Astrocyte (in vitro differentiated cells and primary cell): ENCODE data around the gene BCL11B. TPM values are rescaled to one million over a fixed set of nuclear protein-coding genes. Genes with fewer than 3 reads are reported as not detected.
A peak's percentile ranks its signal among the peaks of the same experiment; 100 is the strongest.

Source experiments
- DNase-seq: peaks from one replicate; pipeline ENCODE4 v3.0.0-alpha.2; 2010; ENCODE audit warnings: low read depth
- FAIRE-seq: peaks from 2 replicates; lab custom pipeline; 2011; peaks lifted over from hg19 to GRCh38; lab: Jason Lieb, UNC
- H2AFZ ChIP-seq: 2 replicates; pipeline ENCODE4 v1.6.0; 2012; ENCODE audit warnings: low read depth, low read length, inconsistent platforms
- H3K27ac ChIP-seq: 2 replicates; pipeline ENCODE4 v1.5.1; 2011; ENCODE audit warnings: low read depth, low read length, inconsistent platforms
- H3K27me3 ChIP-seq: 2 replicates; pipeline ENCODE4 v1.6.0; 2011; ENCODE audit warnings: low read length, inconsistent platforms; ENCODE audit not compliant: insufficient read depth
- H3K36me3 ChIP-seq: 2 replicates; pipeline ENCODE4 v1.5.1; 2011; ENCODE audit warnings: low read length, inconsistent platforms; ENCODE audit not compliant: insufficient read depth
- H3K4me1 ChIP-seq: 2 replicates; pipeline ENCODE4 v1.5.1; 2011; ENCODE audit warnings: low read length, inconsistent platforms; ENCODE audit not compliant: insufficient read depth
- H3K4me2 ChIP-seq: 2 replicates; pipeline ENCODE4 v1.6.0; 2012; ENCODE audit warnings: low read length, inconsistent platforms
- H3K4me3 ChIP-seq: 2 replicates; pipeline ENCODE4 v1.5.1; 2011; ENCODE audit warnings: low read depth, mild to moderate bottlenecking, low read length, inconsistent platforms; ENCODE audit not compliant: insufficient read depth
- H3K79me2 ChIP-seq: 2 replicates; pipeline ENCODE4 v1.6.0; 2012; ENCODE audit warnings: mild to moderate bottlenecking, low read length, inconsistent platforms; ENCODE audit not compliant: insufficient read depth
- H3K9ac ChIP-seq: 2 replicates; pipeline ENCODE4 v1.6.0; 2012; ENCODE audit warnings: mild to moderate bottlenecking, low read length, inconsistent platforms
- H3K9me3 ChIP-seq: 2 replicates; pipeline ENCODE4 v1.5.1; 2012; ENCODE audit warnings: low read depth, mild to moderate bottlenecking, low read length, inconsistent platforms; ENCODE audit not compliant: insufficient read depth
- H4K20me1 ChIP-seq: 2 replicates; pipeline ENCODE4 v1.6.0; 2012; ENCODE audit warnings: low read length, inconsistent platforms; ENCODE audit not compliant: insufficient read depth
- H3K27ac Mint-ChIP-seq: one replicate; pipeline ENCODE4 v1.8.0; 2021; ENCODE audit warnings: mild to moderate bottlenecking, mixed read lengths; ENCODE audit not compliant: unreplicated experiment
- H3K27me3 Mint-ChIP-seq: one replicate; pipeline ENCODE4 v1.8.0; 2021; ENCODE audit warnings: low read depth, mixed read lengths; ENCODE audit not compliant: unreplicated experiment
- H3K36me3 Mint-ChIP-seq: one replicate; pipeline ENCODE4 v1.8.0; 2021; ENCODE audit warnings: low read depth, mixed read lengths; ENCODE audit not compliant: unreplicated experiment
- H3K4me1 Mint-ChIP-seq: one replicate; pipeline ENCODE4 v1.8.0; 2021; ENCODE audit warnings: low read depth, mixed read lengths; ENCODE audit not compliant: unreplicated experiment
- H3K4me3 Mint-ChIP-seq: one replicate; pipeline ENCODE4 v1.8.0; 2021; ENCODE audit warnings: mild to moderate bottlenecking, moderate library complexity, mixed read lengths; ENCODE audit not compliant: unreplicated experiment
- H3K9me3 Mint-ChIP-seq: one replicate; pipeline ENCODE4 v1.8.0; 2021; ENCODE audit warnings: mild to moderate bottlenecking, mixed read lengths; ENCODE audit not compliant: unreplicated experiment
- CTCF ChIP-seq: IDR thresholded peaks from 2 replicates; pipeline ENCODE4 v1.5.1; 2011; ENCODE audit warnings: low read depth, mild to moderate bottlenecking, inconsistent platforms, low read length, moderate library complexity; ENCODE audit not compliant: insufficient read depth
- EZH2 ChIP-seq: IDR thresholded peaks from 2 replicates; pipeline ENCODE4 v1.6.1; 2012; ENCODE audit warnings: mild to moderate bottlenecking, low read length, inconsistent platforms; ENCODE audit not compliant: insufficient read depth
- total RNA-seq: library from RNA; stranded (reverse); gene quantifications from 2 replicates; pipeline ENCODE4 v1.2.1, GENCODE V29; 2021

BCL11B gene
- total RNA-seq, 1 donor from 2014 or later: 1.1 TPM

DNA sequence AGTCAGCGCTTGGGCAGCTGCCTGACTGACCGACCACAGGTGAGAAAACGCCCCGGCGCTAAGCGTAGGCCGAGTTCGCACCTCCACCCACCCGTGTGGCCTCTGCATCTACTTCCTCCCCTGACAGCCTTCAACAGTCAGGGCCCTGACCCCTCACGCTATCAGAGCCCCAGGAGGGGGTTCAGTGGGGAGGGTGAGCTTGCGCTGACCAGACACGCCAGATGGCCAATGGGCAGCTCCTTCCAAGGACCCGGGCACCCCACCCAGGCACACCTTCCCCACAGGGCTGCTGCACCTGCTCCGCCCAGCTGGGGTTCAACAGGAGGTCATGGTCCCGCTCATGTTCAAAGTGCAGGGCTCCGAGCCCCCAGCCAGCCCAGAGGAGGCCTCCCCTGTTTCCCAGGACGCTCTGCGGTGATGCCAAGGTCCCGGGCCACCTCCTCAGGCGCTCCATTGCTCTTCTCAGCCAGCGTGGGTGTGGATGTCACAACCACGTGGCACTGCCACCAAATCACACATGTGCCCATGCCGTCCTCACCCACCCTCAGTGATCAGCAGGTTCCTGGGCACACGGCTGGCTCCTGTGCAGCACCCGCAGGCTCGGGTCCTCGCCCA is 48.7 kb upstream of the BCL11B start:
- Histone ChIP-seq H3K79me2 (no peaks in the 10 kb centered on the region), H3K36me3 (no peaks in the 10 kb centered on the region), H3K27me3 (no peaks in the 10 kb centered on the region), H3K4me3 (no peak overlapping the region), H3K9me3 (no peaks in the 10 kb centered on the region), H4K20me1 (no peaks in the 10 kb centered on the region), H3K27ac (no peak overlapping the region), H3K9ac (no peak overlapping the region), H2AFZ (no peak overlapping the region), H3K4me1 (no peaks in the 10 kb centered on the region), H3K4me2 (no peak overlapping the region)
- FAIRE-seq (no peak), DNase-seq (no peak)
- Mint-ChIP-seq H3K27ac (no peak overlapping the region), H3K4me3 (no peak overlapping the region), H3K36me3 (peaks cover 2% of the 10 kb centered on the region), H3K4me1 (no peaks in the 10 kb centered on the region), H3K27me3 (peaks cover 27% of the 10 kb centered on the region), H3K9me3 (no peaks in the 10 kb centered on the region)
- TF ChIP-seq CTCF (no peak), EZH2 (no peak)

DNA sequence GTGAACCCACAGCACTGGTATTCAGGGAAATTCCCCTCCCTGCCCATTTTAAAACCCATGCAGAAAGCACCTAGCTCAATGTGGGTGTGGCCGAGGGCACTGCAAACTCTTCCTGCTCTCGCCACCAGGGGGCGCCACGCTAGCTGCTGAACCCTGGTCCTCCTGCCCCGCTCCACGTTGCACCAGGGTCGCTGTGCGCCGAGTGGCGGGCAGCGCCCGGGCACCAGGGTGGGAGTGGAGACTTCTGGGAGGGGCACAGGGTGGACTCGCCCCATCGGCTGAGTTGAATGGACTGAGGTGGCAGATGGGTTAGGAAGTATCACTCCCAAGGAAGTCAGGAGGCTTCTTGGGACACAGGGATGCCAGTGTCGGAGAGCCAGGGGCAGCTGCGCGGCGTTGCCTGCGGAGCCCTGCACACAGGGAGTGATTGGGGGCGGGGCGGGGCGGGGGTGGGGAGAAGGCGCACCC is 48.1 kb upstream of the BCL11B start:
- TF ChIP-seq CTCF (peak; percentile 67), EZH2 (no peak)
- Mint-ChIP-seq H3K4me3 (no peak overlapping the region), H3K9me3 (no peaks in the 10 kb centered on the region), H3K4me1 (no peaks in the 10 kb centered on the region), H3K27me3 (peaks cover 25% of the 10 kb centered on the region), H3K36me3 (peaks cover 2% of the 10 kb centered on the region), H3K27ac (no peak overlapping the region)
- Histone ChIP-seq H3K9ac (no peak overlapping the region), H2AFZ (no peak overlapping the region), H3K4me2 (no peak overlapping the region), H3K79me2 (no peaks in the 10 kb centered on the region), H3K4me3 (no peak overlapping the region), H3K27me3 (no peaks in the 10 kb centered on the region), H3K36me3 (no peaks in the 10 kb centered on the region), H4K20me1 (no peaks in the 10 kb centered on the region), H3K9me3 (no peaks in the 10 kb centered on the region), H3K4me1 (no peaks in the 10 kb centered on the region), H3K27ac (no peak overlapping the region)
- no peak for FAIRE-seq
- no peak for DNase-seq

DNA sequence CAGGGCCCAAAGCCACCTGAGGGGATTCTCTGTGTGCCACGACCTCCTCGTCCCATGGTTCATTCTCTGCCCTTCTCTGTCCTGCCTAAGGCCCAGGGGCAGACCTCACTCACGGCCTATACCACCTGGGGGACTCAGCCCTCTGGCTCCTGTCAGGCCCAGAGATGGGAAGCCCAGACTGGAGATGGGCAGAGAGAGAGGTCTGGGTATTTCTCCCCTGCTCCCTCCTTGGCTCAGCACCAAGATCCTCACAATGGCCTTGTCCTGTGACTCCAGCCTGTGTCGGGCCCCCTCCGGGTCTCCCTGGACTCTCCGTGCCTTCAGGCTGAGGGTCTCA is 46.9 kb upstream of the BCL11B start:
- no peaks in the 10 kb centered on the region for H3K27me3 ChIP-seq
- H3K36me3 ChIP-seq: no peaks in the 10 kb centered on the region
- H3K9me3 Mint-ChIP-seq: no peaks in the 10 kb centered on the region
- no peak overlapping the region for H3K4me3 ChIP-seq
- FAIRE-seq (no peak), DNase-seq (no peak)
- no peak overlapping the region for H3K9ac ChIP-seq
- no peaks in the 10 kb centered on the region for H3K4me1 ChIP-seq
- H3K27me3 Mint-ChIP-seq: peaks cover 30% of the 10 kb centered on the region
- H3K4me3 Mint-ChIP-seq: no peak overlapping the region
- no peak overlapping the region for H3K27ac Mint-ChIP-seq
- H2AFZ ChIP-seq: no peak overlapping the region
- no peak for TF ChIP-seq EZH2
- no peak overlapping the region for H3K4me2 ChIP-seq
- H3K27ac ChIP-seq: no peak overlapping the region
- no peaks in the 10 kb centered on the region for H3K79me2 ChIP-seq
- H4K20me1 ChIP-seq: no peaks in the 10 kb centered on the region
- H3K4me1 Mint-ChIP-seq: no peaks in the 10 kb centered on the region
- H3K36me3 Mint-ChIP-seq: peaks cover 2% of the 10 kb centered on the region
- H3K9me3 ChIP-seq: no peaks in the 10 kb centered on the region
